ENCODE measurements around the gene CAVIN3.

Gene CAVIN3, protein sequence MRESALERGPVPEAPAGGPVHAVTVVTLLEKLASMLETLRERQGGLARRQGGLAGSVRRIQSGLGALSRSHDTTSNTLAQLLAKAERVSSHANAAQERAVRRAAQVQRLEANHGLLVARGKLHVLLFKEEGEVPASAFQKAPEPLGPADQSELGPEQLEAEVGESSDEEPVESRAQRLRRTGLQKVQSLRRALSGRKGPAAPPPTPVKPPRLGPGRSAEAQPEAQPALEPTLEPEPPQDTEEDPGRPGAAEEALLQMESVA

GRCh38 chr11:6320411-6321155 lies at the start of gene CAVIN3:
Gene CAVIN3, minus strand, starts transcription at chr11:6320501. Its CDS starts 25 bp downstream, at chr11:6320476.
- Histone ChIP-seq H3K27ac (ENCODE audit: low read depth, low read length) (no peak within 1 kb of the TSS), H3K27me3 (ENCODE audit: control insufficient read depth, low read length) (peaks cover 8% of the 10 kb centered on the region; the same call in 1 of the 2 replicates), H3K4me1 (ENCODE audit: control insufficient read depth, low read length) (no peaks in the 10 kb centered on the region), H3K9me2 (replicated peaks; ENCODE audit: control insufficient read depth, low read length) (no peaks in the 10 kb centered on the region), H3K36me3 (ENCODE audit: control insufficient read depth, low read length) (no peaks in the 10 kb centered on the region), H3K9me3 (ENCODE audit: control insufficient read depth, insufficient read depth, low read length) (no peaks in the 10 kb centered on the region), H3K4me2 (ENCODE audit: low read length) (no peak within 1 kb of the TSS), H3K79me2 (ENCODE audit: control insufficient read depth, low read length) (no peaks in the 10 kb centered on the region), H3F3A (ENCODE audit: control insufficient read depth, insufficient read depth) (no peaks in the 10 kb centered on the region), H4K20me1 (ENCODE audit: control insufficient read depth, insufficient read depth, low read depth, low read length) (no peaks in the 10 kb centered on the region), H3K4me3 (ENCODE audit: low read length) (no peak within 1 kb of the TSS)
- TF ChIP-seq, protein P1, sequence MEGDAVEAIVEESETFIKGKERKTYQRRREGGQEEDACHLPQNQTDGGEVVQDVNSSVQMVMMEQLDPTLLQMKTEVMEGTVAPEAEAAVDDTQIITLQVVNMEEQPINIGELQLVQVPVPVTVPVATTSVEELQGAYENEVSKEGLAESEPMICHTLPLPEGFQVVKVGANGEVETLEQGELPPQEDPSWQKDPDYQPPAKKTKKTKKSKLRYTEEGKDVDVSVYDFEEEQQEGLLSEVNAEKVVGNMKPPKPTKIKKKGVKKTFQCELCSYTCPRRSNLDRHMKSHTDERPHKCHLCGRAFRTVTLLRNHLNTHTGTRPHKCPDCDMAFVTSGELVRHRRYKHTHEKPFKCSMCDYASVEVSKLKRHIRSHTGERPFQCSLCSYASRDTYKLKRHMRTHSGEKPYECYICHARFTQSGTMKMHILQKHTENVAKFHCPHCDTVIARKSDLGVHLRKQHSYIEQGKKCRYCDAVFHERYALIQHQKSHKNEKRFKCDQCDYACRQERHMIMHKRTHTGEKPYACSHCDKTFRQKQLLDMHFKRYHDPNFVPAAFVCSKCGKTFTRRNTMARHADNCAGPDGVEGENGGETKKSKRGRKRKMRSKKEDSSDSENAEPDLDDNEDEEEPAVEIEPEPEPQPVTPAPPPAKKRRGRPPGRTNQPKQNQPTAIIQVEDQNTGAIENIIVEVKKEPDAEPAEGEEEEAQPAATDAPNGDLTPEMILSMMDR (IDR thresholded peaks at IDR 0.05; ENCODE audit: low read depth, low read length, poor library complexity, severe bottlenecking) = no peak
- TF ChIP-seq EZH2phosphoT487 (IDR thresholded peaks at IDR 0.05; ENCODE audit: borderline replicate concordance, low read length) = no peak

GRCh38 chr11:6365659-6366058 lies 45.4 kb upstream of the CAVIN3 start:
- no peak overlapping the region for H3K4me2 ChIP-seq (ENCODE audit: low read length)
- no peaks in the 10 kb centered on the region for H3K4me1 ChIP-seq (ENCODE audit: control insufficient read depth, low read length)
- TF ChIP-seq EZH2phosphoT487 (IDR thresholded peaks at IDR 0.05; ENCODE audit: borderline replicate concordance, low read length) = no peak
- TF ChIP-seq, protein P1 (IDR thresholded peaks at IDR 0.05; ENCODE audit: low read depth, low read length, poor library complexity, severe bottlenecking) = no peak
- no peaks in the 10 kb centered on the region for H3K9me3 ChIP-seq (ENCODE audit: control insufficient read depth, insufficient read depth, low read length)
- no peak overlapping the region for H3K4me3 ChIP-seq (ENCODE audit: low read length)
- H3K27ac ChIP-seq (ENCODE audit: low read depth, low read length) = no peak overlapping the region
- H3K9me2 ChIP-seq (replicated peaks; ENCODE audit: control insufficient read depth, low read length) = no peaks in the 10 kb centered on the region
- H3K36me3 ChIP-seq (ENCODE audit: control insufficient read depth, low read length) = no peaks in the 10 kb centered on the region
- H3K79me2 ChIP-seq (ENCODE audit: control insufficient read depth, low read length) = no peaks in the 10 kb centered on the region
- H3K27me3 ChIP-seq (ENCODE audit: control insufficient read depth, low read length) = peaks cover 6% of the 10 kb centered on the region
- no peaks in the 10 kb centered on the region for H4K20me1 ChIP-seq (ENCODE audit: control insufficient read depth, insufficient read depth, low read depth, low read length)
- no peaks in the 10 kb centered on the region for H3F3A ChIP-seq (ENCODE audit: control insufficient read depth, insufficient read depth)

- Histone ChIP-seq H3F3A (ENCODE audit: control insufficient read depth, insufficient read depth) (no peaks in the 10 kb centered on the region), H3K9me2 (replicated peaks; ENCODE audit: control insufficient read depth, low read length) (no peaks in the 10 kb centered on the region), H3K4me1 (ENCODE audit: control insufficient read depth, low read length) (no peaks in the 10 kb centered on the region), H3K9me3 (ENCODE audit: control insufficient read depth, insufficient read depth, low read length) (no peaks in the 10 kb centered on the region), H3K27me3 (ENCODE audit: control insufficient read depth, low read length) (peaks cover 6% of the 10 kb centered on the region), H3K4me3 (ENCODE audit: low read length) (no peak overlapping the region), H3K79me2 (ENCODE audit: control insufficient read depth, low read length) (no peaks in the 10 kb centered on the region), H3K27ac (ENCODE audit: low read depth, low read length) (no peak overlapping the region), H3K36me3 (ENCODE audit: control insufficient read depth, low read length) (no peaks in the 10 kb centered on the region), H4K20me1 (ENCODE audit: control insufficient read depth, insufficient read depth, low read depth, low read length) (no peaks in the 10 kb centered on the region), H3K4me2 (ENCODE audit: low read length) (no peak overlapping the region)
- no peak for TF ChIP-seq EZH2phosphoT487 (IDR thresholded peaks at IDR 0.05; ENCODE audit: borderline replicate concordance, low read length)
- TF ChIP-seq, protein P1 (IDR thresholded peaks at IDR 0.05; ENCODE audit: low read depth, low read length, poor library complexity, severe bottlenecking) = peak; percentile 84
These were observed 42.8 kb upstream of the CAVIN3 start for GRCh38 chr11:6362873-6363678.
